Kidney glomerular epithelial cell (primary cell): ENCODE measurements around the gene ELAVL2.

ENCODE experiments used
- DNase-seq: peaks from one replicate; lab custom pipeline; 2025; lab: John Stamatoyannopoulos, UW

ELAVL2 gene

DNA sequence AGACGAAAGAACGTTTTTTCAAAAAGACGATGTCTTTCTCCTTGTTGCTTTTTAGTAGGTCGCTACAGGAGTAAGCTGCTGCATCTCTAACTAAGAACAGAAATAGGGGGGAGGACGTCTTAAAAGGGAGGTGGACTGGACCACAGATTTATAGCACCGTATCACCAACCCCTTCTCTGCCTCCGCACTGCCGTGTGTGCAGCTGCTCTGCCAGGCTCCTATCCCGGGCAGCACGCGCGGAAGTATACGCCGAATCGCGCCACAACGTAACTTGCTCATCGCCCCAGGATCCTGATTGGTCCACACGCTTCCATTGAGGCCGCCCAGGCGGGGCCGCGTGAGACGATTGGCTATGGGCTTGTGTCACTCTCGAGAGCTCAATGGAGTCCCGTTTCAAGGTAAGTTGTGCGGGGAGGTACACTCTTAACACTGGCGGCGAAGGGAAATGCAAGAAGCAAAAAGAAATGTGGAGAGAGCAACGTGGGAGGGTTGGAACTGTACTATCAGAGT lies at the start of gene ELAVL2:
TSS of gene ELAVL2 (minus strand) at position 121 of the 510 bp plus-strand sequence. CDS start 64,006 bp downstream, outside the sequence.
- peak; percentile 79 for DNase-seq

DNA sequence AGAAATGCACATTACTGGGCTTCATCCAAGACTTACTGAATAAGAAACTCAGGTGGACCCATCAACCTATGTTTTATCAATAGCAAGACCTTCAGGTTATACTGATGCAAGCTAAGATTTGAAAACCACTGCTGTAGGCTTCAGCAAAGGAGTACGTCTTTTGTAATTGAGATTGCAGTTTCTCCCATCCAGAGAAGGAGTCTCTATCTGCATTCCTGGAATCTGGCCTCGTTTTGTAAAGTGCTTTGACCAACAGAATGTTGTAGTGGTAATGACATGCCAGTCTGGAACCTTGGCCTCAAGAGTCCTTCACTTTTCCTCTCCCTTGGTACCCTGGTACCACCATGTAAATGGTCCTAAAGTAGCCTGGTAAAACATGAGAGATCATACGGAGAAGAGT lies 32.2 kb upstream of the ELAVL2 start:
- no peak for DNase-seq

DNA sequence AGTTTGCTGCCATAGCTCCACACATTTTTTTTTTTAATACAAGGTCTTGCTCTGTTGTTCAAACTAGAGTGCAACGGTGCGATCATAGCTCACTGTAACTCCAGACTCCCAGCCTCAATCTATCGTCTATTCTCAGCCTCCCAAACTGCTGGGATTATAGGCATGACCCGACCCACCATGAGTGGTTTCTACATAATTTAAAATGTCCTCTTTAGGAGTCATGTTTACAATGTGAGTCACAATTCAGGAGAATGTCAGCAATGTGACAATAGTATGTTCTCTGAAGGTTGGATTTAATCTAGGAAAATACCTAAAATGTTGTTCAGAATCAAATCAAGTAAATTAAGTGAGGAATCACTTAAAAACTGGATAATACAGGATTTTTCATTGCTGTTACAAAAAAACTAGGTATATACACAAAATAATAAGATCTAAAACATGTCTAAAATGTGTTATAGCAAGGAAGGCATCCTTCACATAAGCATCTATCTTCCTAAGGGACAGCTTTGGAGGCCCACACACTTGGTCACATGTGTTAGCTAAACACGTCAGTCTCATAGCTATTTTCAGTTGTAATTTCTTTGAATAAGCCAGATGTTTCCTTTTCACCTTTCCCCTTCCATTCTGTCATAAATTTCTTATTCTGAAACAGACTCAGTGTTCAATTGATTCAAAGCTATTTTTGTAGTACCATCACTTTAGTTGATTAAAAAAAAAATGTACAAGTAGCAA lies 30.0 kb upstream of the ELAVL2 start:
- DNase-seq, result no peak

DNA sequence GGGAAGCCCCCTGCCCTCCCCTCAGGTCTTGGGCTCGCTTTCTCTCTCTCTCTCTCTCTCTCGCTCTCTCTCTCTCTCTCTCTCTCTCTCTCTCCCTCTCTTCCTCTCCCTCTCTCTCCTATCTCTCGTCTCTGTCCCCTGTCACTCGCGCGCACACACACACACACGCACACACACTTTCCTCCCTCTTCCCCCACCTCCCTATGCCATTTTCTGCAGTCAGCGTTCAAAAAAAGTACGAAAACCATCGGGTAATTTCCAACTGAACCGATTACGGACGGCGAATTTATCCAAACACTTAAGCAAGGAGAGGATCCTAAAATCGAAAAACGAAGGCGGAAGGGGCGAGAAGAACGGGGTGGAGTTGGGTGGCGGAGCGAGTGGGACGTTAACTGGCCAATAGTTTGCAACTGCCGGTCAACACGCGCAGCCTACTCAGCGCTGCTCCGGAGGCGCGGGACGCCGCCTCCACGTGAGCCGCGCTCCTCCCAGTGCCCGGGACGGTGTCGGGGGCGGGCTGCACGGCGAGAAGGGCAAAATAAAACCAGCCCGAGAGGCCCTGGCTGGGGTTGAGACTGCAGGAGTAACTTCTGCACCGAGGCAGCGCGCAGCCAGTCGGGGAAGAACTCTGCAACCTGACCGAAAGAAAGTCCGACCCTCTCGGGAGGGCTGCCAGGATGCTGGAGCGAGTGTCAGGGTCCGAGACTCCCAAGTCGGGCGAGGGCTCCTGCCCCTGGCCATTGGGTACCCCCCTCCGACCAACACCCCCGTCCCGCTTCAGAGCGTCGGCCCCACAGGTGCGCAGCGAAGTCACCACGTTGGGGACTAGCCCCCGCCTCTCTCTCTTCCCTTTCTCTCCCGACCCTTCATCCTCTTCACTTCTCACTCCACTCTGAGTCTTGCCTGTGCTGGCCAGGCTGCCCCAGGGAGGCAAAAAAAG lies 24.9 kb upstream of the ELAVL2 start:
- DNase-seq, result no peak

DNA sequence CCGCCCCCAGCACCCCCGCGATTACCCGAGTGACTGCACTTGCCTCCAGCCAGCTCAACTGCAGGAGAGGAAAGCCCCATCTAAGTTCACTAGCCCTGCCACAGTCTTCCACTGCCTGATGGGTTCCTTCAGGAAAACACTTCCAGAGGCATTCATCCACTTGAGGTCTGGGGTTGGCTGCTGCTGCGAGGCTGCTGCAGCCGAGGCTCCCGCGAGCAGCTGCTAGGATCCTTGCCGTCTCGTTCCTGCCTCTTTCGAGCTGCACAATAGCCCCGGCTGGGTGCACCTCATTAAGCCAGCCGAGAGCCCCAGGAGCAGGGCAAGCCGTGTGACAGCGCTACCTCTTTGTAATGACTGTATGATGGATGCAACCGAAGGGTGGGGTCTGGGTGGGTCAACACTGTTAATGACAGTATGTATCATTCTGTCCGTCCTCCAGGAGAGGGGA lies 24.2 kb upstream of the ELAVL2 start:
- no peak for DNase-seq

DNA sequence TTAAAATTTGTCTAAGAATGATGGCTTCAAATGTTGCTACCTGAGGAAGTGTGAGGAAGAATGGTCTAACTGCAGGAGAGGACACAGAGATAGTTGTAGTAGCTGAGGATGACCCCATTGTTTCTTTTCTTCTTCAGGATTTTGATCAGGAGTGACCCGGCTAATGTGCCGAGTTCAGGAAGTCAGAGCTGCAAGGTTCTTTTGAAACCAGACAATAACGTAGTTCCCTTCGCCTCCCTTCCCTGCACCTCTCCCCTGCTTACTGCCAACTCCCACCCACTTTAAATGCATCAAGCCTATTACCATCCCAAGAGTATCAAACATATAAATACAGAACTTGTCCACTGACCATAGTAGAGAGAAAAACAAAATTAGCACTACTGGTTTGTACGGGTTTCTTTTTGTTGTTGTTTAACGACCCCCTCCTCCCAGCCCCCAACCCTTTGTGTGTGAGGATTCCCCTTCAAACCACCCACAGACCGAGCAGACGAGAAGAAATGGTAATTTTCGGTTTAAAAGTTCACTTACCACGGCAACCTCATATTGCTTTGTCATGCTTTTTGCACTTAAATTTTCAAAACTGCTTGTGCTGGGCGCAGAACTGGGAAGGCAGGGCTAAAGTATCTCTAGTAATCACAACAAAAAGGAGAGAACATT lies 23.5 kb upstream of the ELAVL2 start:
- no peak for DNase-seq

DNA sequence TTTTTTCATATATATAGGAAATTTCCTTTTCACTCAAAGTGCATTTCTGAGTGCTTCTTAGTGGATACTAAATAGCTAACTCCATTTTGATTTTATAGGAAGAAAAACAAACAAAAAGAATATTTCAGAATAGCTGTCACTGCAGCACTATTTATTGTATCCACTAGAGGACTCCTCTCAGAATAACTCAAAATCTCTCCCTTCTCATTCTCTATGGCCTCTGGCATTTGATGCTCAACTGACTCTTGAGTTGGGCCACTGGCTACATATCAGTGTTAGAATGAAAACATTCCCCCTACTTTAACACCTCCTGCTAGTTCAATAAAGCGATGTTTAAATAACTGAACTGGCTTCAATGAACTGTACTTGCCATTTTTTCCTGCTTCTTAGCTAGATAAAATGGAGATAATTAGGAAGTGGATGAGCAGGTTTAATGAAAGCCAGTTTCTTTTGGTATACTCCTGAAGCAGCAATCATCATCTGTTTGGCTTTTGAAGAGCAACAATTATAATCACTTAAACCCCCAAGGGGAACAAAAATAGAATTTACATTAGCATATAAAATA lies 16.6 kb upstream of the ELAVL2 start:
- no peak for DNase-seq

DNA sequence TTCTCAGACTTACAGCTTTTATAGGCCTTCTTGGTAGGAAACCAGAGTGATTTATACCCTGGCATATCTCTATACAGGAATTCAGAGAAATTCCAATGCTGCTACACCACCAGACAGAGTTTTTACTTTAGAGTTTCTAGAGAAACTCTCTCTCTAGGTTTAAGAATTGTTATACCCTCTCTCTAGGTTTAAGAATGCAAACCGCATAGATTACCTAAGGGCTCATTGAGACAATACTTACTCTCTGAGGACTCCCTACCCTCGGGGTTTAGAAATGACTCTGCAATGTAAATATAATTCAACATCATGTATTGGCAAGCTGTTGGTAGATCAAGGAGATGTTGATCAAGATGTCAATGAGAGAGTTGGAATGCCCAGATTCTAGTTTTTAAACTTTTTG lies 15.3 kb upstream of the ELAVL2 start:
- no peak for DNase-seq

DNA sequence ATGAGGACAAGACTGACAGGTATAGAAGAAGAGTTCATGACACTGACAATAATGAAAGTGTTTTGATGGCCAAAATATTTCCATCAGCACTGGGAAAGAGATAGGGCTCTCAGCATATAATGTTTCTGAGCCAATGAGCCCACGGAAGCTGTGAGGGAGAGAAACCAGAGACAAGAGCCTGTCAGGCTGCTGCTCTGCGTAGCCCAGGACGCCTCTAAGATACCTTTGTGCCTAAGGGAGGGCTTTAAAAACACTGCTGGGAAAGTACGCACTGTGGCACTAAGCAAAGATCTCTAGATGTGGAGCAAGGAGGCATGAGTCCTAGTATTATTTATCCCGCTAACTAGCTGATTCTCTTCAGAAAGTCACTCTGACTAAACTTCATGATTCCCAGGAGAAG lies 11.0 kb upstream of the ELAVL2 start:
- no peak for DNase-seq

DNA sequence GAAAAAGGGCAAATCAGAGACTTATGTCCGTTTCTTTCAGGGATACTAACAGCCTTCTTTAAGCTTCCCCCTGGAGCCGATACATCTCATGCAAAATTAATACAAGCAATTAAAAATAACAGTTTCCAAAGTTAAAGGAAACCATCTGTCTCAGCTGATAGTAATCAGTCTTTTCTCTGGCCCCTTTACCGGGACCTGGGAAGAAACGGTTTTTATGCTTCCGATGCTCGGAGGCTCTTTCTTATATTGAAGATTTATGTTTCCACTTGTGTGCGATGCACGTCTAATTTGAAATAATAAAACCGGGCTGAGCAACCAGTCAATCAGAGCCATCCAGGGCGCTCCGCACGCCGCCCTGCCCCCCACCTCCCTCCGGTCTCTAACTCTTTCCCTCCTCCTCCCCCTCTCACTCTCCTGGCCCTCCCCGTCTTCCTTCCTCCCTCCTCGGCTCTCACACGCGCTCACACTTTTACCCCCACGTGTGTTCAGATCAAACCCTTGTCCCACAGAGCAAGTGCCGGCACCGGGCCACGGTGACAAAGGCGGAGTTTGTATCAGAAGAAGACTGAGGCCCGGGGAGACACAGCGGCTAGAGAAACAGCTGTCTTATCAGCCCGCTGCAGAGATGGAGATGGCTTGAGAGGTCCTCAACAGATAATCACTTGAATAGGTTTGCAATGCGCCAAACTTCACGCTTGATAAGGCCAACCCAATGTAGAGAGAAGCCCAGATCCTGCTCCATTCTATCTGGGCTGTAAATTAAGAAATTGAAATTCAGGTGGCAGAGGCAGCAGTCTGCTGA lies 5.1 kb upstream of the ELAVL2 start:
- DNase-seq, result no peak

DNA sequence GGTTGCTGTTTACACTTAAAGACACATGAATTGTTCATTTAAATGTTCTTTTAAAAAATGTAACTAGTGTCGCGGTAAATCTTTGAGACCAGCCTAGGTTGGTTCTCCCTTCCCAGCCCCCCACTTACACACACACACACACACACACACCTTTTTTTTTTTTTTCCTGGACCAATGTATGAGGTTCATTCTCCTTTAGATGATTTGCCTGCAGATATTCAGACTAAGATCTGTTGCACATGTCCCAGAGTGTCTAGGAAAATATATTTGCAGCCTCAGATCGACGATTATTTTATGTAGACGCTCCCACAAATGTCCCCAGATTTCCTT lies 4.4 kb upstream of the ELAVL2 start:
- no peak for DNase-seq

DNA sequence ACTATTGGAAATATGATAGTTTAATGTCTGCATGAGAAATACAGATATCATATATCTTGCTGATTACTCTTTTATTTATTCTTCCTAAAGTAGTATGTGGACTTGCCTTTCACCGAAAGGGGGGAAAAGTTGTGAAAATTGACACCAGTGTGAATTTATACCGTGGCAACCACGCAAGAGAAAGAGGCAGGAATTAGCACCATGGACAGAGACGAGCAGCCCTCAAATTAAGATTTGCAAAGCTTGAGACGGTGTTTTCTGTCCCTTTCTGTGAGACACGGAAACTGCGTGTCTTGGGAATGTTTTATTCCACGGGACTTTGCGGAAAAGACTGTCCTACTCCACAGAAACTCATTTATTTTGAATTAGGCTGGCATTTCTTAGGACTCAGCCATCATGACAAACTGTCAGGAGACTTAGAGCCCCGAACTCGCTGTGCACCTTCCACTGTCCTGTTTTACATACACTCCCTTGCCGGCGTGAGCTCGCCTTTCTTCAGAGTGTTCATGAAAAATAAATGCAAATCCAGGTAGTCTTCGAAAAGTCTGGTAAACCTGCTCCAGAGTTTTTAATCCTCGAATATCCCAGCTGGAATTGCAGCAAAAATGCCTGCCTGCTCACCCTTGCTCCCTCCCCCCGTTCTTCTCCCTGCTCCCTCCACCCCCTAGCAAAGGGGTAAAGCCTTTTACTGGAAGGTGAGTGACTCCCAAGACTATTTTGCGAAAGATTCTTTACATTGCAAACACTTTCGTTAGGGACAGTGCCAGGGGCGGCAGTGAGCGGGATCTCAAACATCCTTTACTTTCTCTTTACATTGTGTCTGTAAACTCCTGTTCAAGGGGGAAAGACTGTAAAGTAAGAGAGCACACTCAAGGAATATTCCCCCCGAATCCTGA lies 3.8 kb upstream of the ELAVL2 start:
- DNase-seq, result peak; percentile 43

DNA sequence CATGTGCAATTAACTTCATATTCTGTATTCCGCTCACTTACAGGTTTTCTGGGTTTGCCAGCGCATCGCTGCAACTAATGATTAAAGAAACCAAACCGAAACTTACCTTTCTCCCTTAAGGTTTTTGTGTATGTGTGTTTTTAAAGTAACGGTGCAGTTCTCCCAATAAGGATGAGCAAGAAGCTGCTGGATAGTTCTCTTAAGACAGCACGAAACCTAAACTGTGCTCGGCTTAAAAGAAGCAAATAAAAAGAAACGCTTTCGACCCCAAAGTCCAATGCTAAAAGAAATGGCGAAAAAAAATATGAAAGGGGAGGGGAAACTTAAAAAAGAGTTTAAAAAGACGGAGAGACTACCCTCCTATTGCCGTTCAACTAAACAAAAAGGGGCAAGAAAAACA lies 340 bp downstream of the ELAVL2 start:
- no peak for DNase-seq

DNA sequence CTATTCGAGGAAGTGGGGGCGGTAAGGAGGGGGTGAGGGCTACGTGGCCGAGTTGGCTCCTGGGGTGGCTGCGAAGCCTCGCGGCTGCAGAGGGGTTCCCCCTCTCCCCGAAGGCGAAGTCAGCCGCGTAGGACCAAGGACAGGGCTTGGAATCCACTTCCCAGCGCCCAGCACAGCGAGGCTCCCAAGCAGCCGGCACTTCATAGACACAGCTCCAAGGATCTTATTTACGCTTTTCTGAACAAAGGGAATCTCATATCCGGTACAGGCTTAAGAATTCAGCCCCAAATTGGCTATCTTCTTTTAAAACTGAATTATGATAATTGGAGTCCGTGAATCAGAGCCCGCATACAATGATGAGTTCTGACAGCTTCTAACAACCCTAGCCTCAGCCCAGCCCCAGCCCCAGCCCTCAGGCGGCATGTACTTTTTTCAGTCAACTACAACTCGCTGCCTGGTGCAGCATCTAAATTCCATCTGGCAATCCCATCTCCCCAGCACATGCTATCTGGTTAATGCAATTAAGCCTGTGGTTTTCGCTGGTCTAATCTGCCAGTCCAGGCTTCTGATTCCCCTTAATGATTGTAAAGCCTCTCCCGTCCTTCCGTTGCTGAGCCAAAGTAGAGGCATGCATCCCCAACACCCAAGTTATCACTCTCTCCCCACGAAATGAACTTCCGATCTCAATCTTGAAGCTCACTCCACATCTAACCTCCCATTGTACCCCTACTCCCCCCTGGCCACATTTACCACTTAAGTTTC lies 1.0 kb downstream of the ELAVL2 start:
- no peak for DNase-seq

DNA sequence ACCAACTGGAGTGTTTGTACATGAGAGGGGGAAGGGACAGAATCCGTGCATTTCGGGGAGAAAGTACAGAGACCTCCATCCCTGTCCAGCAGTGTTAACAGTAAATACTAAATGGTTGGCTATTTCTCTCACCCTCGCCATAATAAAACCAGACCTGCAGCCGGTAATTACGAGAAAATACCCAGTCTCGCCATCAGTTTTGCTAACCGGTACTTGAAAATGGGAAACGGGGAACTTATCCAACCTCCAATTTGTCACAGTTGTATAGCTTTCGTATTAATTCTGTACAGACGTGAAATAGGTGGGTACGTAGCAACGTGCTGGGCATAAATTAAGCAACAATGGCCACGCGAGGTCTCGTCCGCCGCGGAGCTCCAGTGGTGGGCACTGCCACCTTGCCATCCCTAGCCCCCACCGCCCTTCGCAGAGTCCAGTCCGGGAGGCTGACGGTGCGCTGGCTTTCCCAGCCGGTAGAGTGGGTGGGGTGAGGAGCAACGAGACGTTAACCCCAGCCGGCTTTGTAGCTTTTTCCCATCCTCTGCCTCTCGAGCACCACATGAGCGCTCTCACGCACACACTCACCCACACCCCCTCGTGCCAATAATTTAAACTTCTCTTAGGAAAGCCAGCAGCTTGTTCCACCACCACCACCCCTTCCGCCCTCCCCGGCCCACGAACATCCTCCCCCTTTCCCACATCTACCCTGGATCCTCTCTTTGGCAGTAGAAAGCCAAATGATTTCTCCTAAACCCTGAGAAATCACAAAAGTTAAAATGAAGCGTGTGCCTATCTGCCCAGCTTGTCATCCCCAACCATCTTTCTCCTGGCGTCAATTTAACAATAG lies 1.8 kb downstream of the ELAVL2 start:
- DNase-seq, result no peak

DNA sequence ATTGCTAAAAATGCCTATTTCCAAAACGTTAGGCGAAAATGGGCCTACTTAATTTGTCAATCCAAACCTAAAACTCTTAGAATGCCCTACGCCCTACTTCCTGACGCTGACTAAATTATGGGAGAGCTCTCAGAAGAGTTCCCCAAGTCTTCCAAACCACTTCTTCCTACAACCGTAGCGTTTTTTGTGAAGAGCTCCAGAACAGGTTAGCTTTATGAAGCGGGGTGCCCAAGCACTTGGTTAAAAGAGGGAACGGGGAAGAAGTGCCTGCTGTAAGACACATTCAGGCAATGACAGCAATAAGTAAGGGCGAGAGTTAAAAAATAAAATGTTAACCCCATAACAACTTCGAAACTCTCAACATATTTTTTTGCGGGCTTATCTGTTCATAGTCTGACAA lies 2.8 kb downstream of the ELAVL2 start:
- no peak for DNase-seq

DNA sequence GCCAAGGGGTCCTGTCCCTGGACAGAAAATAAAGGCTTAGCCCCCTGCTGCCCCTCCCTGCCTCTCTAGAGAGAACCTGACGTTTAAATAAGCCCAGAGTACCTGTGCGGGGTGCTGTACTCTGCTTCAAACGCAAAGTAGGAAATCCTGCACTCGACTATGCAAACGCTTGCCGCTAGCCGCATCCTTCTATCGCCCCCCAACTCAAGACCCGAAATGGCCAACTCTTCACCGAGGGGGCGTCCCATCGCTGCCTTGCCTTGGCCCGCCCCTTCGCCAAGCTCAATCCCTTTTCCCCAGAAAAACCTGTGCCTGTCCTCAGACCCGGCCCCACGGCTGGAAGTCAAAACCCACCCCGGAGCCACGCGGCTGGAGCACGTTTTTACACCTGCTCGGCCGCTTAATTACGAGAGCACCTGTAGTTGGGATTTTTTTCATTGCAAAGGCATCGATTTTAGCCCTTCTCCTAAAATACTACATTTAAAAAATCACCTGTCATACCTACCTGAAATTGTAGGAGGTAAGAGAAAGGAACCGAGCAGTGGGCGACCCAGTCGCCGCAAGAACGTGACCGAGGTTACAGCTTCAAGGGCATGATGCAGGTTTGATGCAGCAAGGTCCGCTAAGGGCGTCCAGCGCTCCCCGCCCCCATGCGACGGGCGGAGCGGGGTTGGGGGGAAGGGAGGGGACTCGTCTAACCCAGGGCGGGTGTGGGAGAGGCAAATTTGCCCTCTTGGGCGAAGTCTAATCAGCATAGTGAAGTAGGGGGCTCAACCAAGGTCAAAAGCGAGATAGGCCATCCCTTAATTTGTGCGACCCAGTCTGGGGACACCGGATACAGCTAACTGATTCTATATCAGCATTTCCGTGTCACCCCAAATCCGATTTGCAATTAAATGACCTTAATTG lies 3.5 kb downstream of the ELAVL2 start:
- DNase-seq, result no peak
